ENCODE data around the gene DDX28.

DDX28 gene

DNA sequence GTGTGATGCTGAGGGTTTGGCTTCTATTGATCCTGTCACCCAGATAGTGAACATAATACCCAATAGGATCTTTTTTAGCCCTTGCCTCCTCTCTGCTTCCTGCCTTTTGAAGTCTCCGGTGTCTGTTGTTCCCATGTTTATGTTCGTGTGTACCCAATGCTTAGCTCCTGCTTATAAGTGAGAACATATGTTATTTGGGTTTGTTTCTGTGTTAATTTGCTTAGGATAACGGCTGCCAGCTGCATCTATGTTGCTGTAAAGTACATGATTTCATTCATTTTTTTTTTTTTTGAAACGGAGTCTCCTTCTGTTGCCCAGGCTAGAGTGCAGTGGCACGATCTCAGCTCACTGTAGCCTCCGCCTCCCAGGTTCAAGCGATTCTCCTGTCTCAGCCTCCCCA is 23.1 kb upstream of the DDX28 start:
- no peak overlapping the region for H3K4me3 ChIP-seq (ENCODE audit: low read depth, low read length)
- ChIA-PET CTCF (interaction anchor here (0.6 to 2.9 kb wide), 5 partner anchors 10 to 786 kb away, joined by 3 to 16 read pairs (median 3); no protein-coding TSS in a partner anchor), POLR2A (interaction anchor here (0.7 kb wide), 1 partner anchor 19 kb away, joined by 4 read pairs; no protein-coding TSS in a partner anchor)
- TF ChIP-seq, protein P1, sequence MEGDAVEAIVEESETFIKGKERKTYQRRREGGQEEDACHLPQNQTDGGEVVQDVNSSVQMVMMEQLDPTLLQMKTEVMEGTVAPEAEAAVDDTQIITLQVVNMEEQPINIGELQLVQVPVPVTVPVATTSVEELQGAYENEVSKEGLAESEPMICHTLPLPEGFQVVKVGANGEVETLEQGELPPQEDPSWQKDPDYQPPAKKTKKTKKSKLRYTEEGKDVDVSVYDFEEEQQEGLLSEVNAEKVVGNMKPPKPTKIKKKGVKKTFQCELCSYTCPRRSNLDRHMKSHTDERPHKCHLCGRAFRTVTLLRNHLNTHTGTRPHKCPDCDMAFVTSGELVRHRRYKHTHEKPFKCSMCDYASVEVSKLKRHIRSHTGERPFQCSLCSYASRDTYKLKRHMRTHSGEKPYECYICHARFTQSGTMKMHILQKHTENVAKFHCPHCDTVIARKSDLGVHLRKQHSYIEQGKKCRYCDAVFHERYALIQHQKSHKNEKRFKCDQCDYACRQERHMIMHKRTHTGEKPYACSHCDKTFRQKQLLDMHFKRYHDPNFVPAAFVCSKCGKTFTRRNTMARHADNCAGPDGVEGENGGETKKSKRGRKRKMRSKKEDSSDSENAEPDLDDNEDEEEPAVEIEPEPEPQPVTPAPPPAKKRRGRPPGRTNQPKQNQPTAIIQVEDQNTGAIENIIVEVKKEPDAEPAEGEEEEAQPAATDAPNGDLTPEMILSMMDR (IDR thresholded peaks at IDR 0.05; ENCODE audit: insufficient read depth, low read length, missing control alignments) = no peak
- DNase-seq (ENCODE audit: low read depth, low spot score) = no peak

DNA sequence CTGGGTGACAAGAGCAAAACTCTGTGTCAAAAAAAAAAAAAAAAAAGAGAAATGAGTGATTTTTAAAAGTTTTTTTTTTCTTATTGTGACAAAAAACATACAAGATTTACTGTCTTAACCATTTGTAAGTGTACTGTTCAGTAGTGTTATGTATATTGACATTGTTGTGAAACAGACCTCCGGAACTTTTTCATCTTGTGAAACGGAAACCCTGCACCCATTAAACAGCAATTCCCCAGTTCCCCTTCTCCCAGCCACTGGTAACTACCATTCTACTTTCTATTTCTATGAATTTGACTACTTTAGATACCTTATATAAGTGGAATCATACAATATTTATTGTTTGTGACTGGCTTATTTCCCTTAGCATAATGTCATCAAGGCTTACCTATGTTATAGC is 18.8 kb upstream of the DDX28 start:
- no peak overlapping the region for H3K4me3 ChIP-seq (ENCODE audit: low read depth, low read length)
- ChIA-PET POLR2A (no interaction called here), CTCF (interaction anchor here (0.9 to 7.2 kb wide), 9 partner anchors 11 to 280 kb away, joined by 3 to 81 read pairs (median 15); partner anchors contain the start of genes DDX28, DUS2 and NRN1L)
- no peak for DNase-seq (ENCODE audit: low read depth, low spot score)
- TF ChIP-seq, protein P1 (IDR thresholded peaks at IDR 0.05; ENCODE audit: insufficient read depth, low read length, missing control alignments) = no peak

DNA sequence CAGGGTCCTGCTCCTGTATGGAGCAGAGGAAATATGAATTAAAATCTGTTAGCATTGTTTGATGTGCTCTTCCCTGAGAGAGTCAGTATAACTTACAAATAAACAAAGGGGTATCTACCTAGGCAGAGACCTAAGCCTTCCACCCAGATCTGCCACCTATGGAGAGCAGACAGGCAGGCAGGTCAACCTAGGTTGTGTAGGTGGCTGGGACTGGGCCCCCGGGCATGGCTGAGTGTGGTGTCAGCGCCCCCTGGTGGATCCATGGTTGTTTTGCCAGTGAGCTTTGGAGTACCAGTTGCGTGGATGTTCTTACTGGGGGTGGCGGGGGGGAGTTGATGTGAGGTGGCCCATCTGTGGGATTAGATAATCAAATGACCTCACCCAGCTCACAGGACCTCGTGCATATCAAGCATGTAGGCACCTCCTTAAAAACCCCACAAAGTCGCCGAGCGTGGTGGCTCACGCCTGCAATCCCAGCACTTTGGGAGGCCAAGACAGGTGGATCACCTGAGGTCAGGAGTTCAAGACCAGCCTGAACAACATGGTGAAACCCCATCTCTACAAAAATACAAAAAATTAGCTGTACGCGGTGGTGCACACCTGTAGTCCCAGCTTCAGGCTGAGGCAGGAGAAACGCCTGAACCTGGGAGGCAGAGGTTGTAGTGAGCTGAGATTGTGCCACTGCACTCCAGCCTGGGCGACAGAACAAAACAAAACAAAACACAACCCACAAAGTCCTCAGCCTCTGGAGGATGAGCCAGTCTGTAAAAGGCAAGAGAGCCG is 17.7 kb upstream of the DDX28 start:
- DNase-seq (ENCODE audit: low read depth, low spot score) = no peak
- POLR2A ChIA-PET = no interaction called here
- no peak overlapping the region for H3K4me3 ChIP-seq (ENCODE audit: low read depth, low read length)
- CTCF ChIA-PET = interaction anchor here (0.6 to 7.2 kb wide), 48 partner anchors 11 to 560 kb away, joined by 3 to 81 read pairs (median 5); partner anchors contain the start of genes ATP6V0D1, DDX28, DPEP2NB and DUS2
- TF ChIP-seq, protein P1 (IDR thresholded peaks at IDR 0.05; ENCODE audit: insufficient read depth, low read length, missing control alignments) = peak; percentile 90

DNA sequence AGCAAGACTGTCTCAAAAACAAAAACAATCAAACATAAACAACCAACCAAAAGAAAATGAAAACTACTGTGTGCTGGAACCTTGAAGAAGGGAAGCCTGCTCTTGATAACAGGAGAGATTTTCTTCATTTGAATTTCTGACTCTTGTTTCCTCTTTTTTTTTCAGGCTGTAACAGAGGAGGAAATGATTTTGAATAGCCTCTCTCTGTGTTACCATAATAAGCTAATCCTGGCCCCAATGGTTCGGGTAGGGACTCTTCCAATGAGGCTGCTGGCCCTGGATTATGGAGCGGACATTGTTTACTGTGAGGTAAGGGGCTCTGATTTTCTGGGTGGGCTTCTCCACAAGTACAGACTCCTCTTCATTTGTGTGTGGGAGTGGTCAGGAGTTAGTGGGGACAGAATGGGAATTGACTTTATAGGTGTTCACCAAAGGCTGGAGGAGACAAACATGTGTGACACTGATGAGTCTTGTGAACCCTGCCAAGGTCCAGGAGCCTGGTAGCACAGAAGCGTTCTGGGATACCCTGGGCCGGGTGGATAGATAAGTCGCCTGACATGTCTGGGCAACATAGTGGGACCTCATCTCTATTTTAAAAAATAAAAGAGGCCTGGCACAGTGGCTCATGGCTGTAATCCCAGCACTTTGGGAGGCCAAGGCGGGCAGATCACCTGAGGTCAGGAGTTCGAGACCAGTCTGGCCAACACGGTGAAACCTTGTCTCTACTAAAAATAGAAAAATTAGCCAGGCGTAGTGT is 15.0 kb upstream of the DDX28 start:
- ChIA-PET CTCF (interaction anchor here (0.6 to 7.2 kb wide), 10 partner anchors 9 to 222 kb away, joined by 3 to 81 read pairs (median 4); partner anchors contain the start of gene NRN1L), POLR2A (interaction anchor here (0.8 kb wide), 1 partner anchor 15 kb away, joined by 3 read pairs; the partner anchor contains the start of genes DDX28 and DUS2)
- TF ChIP-seq, protein P1 (IDR thresholded peaks at IDR 0.05; ENCODE audit: insufficient read depth, low read length, missing control alignments) = no peak
- no peak overlapping the region for H3K4me3 ChIP-seq (ENCODE audit: low read depth, low read length)
- DNase-seq (ENCODE audit: low read depth, low spot score) = no peak

DNA sequence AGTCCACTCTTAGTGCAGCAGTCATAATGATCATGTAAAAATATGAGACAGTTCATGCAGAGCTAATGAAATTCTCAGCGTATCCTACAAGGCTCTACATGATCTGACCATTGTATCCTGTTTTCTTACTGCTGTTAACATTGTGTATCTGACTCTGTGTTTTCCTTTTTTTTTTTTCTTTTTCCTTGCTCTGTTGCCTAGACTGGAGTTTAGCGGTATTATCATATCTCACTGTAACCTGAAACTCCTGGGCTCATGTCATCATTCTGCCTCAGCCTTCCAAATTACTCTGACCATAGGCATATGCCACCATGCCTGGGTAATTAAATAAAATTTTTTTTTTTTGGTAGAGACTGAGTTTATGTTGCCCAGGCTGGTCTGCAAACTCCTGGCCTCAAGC is 12.2 kb upstream of the DDX28 start:
- ChIA-PET POLR2A (no interaction called here), CTCF (interaction anchor here (1.0 to 1.8 kb wide), 3 partner anchors 9 to 218 kb away, joined by 3 to 5 read pairs (median 5); no protein-coding TSS in a partner anchor)
- no peak overlapping the region for H3K4me3 ChIP-seq (ENCODE audit: low read depth, low read length)
- no peak for DNase-seq (ENCODE audit: low read depth, low spot score)
- TF ChIP-seq, protein P1 (IDR thresholded peaks at IDR 0.05; ENCODE audit: insufficient read depth, low read length, missing control alignments) = no peak
